ENCODE measurements around the gene NAGPA. TPM values are rescaled to one million over a fixed set of nuclear protein-coding genes. Genes with fewer than 3 reads are reported as not detected.

Gene NAGPA
- total RNA-seq, 1 donor = 40.2 TPM

- Histone ChIP-seq H2AFZ (ENCODE audit: low read length) (no peak overlapping the region), H3K9me3 (ENCODE audit: low read depth, low read length) (no peaks in the 10 kb centered on the region), H3K4me2 (ENCODE audit: insufficient read depth, low read length) (no peak overlapping the region), H3K4me1 (ENCODE audit: insufficient read depth, low read length) (no peaks in the 10 kb centered on the region), H3K4me3 (ENCODE audit: insufficient read depth, low read length) (no peak overlapping the region), H3K79me2 (ENCODE audit: insufficient read depth, low read length) (no peaks in the 10 kb centered on the region), H3K36me3 (ENCODE audit: insufficient read depth, low read length) (no peaks in the 10 kb centered on the region), H3K27ac (ENCODE audit: low read depth, low read length) (no peak overlapping the region), H3K27me3 (ENCODE audit: insufficient read depth, low read length) (peaks cover 32% of the 10 kb centered on the region), H4K20me1 (ENCODE audit: insufficient read depth, low read length) (no peaks in the 10 kb centered on the region)
- DNase-seq (ENCODE audit: insufficient read length, low spot score, missing footprints) = no peak
- TF ChIP-seq, protein P1, sequence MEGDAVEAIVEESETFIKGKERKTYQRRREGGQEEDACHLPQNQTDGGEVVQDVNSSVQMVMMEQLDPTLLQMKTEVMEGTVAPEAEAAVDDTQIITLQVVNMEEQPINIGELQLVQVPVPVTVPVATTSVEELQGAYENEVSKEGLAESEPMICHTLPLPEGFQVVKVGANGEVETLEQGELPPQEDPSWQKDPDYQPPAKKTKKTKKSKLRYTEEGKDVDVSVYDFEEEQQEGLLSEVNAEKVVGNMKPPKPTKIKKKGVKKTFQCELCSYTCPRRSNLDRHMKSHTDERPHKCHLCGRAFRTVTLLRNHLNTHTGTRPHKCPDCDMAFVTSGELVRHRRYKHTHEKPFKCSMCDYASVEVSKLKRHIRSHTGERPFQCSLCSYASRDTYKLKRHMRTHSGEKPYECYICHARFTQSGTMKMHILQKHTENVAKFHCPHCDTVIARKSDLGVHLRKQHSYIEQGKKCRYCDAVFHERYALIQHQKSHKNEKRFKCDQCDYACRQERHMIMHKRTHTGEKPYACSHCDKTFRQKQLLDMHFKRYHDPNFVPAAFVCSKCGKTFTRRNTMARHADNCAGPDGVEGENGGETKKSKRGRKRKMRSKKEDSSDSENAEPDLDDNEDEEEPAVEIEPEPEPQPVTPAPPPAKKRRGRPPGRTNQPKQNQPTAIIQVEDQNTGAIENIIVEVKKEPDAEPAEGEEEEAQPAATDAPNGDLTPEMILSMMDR (IDR thresholded peaks at IDR 0.05; ENCODE audit: extremely low read depth, low read depth, low read length) = no peak
These were observed 28.3 kb upstream of the NAGPA start for GRCh38 chr16:5062051-5062450.

- H4K20me1 ChIP-seq (ENCODE audit: insufficient read depth, low read length) = no peaks in the 10 kb centered on the region
- no peak overlapping the region for H3K4me2 ChIP-seq (ENCODE audit: insufficient read depth, low read length)
- no peak overlapping the region for H2AFZ ChIP-seq (ENCODE audit: low read length)
- H3K36me3 ChIP-seq (ENCODE audit: insufficient read depth, low read length) = no peaks in the 10 kb centered on the region
- TF ChIP-seq, protein P1 (IDR thresholded peaks at IDR 0.05; ENCODE audit: extremely low read depth, low read depth, low read length) = no peak
- no peak for DNase-seq (ENCODE audit: insufficient read length, low spot score, missing footprints)
- H3K27me3 ChIP-seq (ENCODE audit: insufficient read depth, low read length) = peaks cover 25% of the 10 kb centered on the region
- no peak overlapping the region for H3K27ac ChIP-seq (ENCODE audit: low read depth, low read length)
- no peaks in the 10 kb centered on the region for H3K4me1 ChIP-seq (ENCODE audit: insufficient read depth, low read length)
- no peaks in the 10 kb centered on the region for H3K79me2 ChIP-seq (ENCODE audit: insufficient read depth, low read length)
- no peak overlapping the region for H3K4me3 ChIP-seq (ENCODE audit: insufficient read depth, low read length)
- H3K9me3 ChIP-seq (ENCODE audit: low read depth, low read length) = no peaks in the 10 kb centered on the region
These were observed 26.4 kb upstream of the NAGPA start for GRCh38 chr16:5060073-5060641.

- no peaks in the 10 kb centered on the region for H3K79me2 ChIP-seq (ENCODE audit: insufficient read depth, low read length)
- no peak overlapping the region for H3K4me3 ChIP-seq (ENCODE audit: insufficient read depth, low read length)
- no peaks in the 10 kb centered on the region for H3K9me3 ChIP-seq (ENCODE audit: low read depth, low read length)
- H2AFZ ChIP-seq (ENCODE audit: low read length) = no peak overlapping the region
- no peaks in the 10 kb centered on the region for H4K20me1 ChIP-seq (ENCODE audit: insufficient read depth, low read length)
- DNase-seq (ENCODE audit: insufficient read length, low spot score, missing footprints) = no peak
- peaks cover 20% of the 10 kb centered on the region for H3K27me3 ChIP-seq (ENCODE audit: insufficient read depth, low read length)
- no peak overlapping the region for H3K27ac ChIP-seq (ENCODE audit: low read depth, low read length)
- H3K36me3 ChIP-seq (ENCODE audit: insufficient read depth, low read length) = no peaks in the 10 kb centered on the region
- TF ChIP-seq, protein P1 (IDR thresholded peaks at IDR 0.05; ENCODE audit: extremely low read depth, low read depth, low read length) = no peak
- H3K4me1 ChIP-seq (ENCODE audit: insufficient read depth, low read length) = no peaks in the 10 kb centered on the region
- no peak overlapping the region for H3K4me2 ChIP-seq (ENCODE audit: insufficient read depth, low read length)
These were observed 25.8 kb upstream of the NAGPA start for GRCh38 chr16:5059386-5060072.

- no peaks in the 10 kb centered on the region for H3K36me3 ChIP-seq (ENCODE audit: insufficient read depth, low read length)
- peaks cover 16% of the 10 kb centered on the region for H3K27me3 ChIP-seq (ENCODE audit: insufficient read depth, low read length)
- no peak for DNase-seq (ENCODE audit: insufficient read length, low spot score, missing footprints)
- no peak overlapping the region for H3K4me3 ChIP-seq (ENCODE audit: insufficient read depth, low read length)
- H3K4me2 ChIP-seq (ENCODE audit: insufficient read depth, low read length) = no peak overlapping the region
- TF ChIP-seq, protein P1 (IDR thresholded peaks at IDR 0.05; ENCODE audit: extremely low read depth, low read depth, low read length) = peak; percentile 14
- H2AFZ ChIP-seq (ENCODE audit: low read length) = no peak overlapping the region
- H4K20me1 ChIP-seq (ENCODE audit: insufficient read depth, low read length) = no peaks in the 10 kb centered on the region
- no peak overlapping the region for H3K27ac ChIP-seq (ENCODE audit: low read depth, low read length)
- no peaks in the 10 kb centered on the region for H3K4me1 ChIP-seq (ENCODE audit: insufficient read depth, low read length)
- H3K79me2 ChIP-seq (ENCODE audit: insufficient read depth, low read length) = no peaks in the 10 kb centered on the region
- no peaks in the 10 kb centered on the region for H3K9me3 ChIP-seq (ENCODE audit: low read depth, low read length)
These were observed 24.7 kb upstream of the NAGPA start for GRCh38 chr16:5058476-5058875.
